ENCODE data around the gene SLC35G4.

GRCh38 chr18:11574545-11574944, 34.9 kb upstream of the SLC35G4 start:
- TF ChIP-seq CTCF (conservative IDR thresholded peaks at IDR 0.05; ENCODE audit: low read length) (no peak), EZH2phosphoT487 (IDR thresholded peaks at IDR 0.05; ENCODE audit: borderline replicate concordance, low read depth, low read length) (no peak)

All from OCI-LY7 (cell line).